Glomerular endothelial cell (primary cell): ENCODE measurements around the gene SCNN1G. TPM values are rescaled to one million over a fixed set of nuclear protein-coding genes. Genes with fewer than 3 reads are reported as not detected.

Source experiments
- DNase-seq: peaks from one replicate; pipeline ENCODE4 v3.0.0-alpha.2; 2011; ENCODE audit warnings: low read depth, low spot score; ENCODE audit errors: extremely low read depth
- total RNA-seq: library from RNA; depleted of rRNA; stranded (reverse); fragments of >200 nt; gene quantifications from 2 replicates; pipeline ENCODE4 v1.2.3, GENCODE V29; 2015

The SCNN1G gene
- total RNA-seq, 1 donor from 2014 or later, result not detected

DNA sequence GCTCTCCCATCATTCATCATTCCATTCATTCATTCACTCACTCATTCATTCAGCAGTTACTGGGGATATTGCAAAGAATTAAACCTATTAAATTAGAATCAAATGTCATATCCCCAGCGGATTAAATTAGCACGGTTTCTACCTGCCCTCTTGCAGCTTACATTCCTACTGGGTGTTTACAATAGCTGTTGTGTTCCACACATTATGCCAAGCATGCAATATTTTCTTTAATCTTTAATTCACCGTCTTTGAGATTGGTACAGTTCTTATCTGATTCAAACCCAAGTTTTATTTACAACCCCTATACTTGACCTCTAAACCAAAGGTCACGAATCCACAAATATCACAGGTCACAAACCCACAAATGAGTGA is 32.6 kb upstream of the SCNN1G start:
- DNase-seq, result no peak

DNA sequence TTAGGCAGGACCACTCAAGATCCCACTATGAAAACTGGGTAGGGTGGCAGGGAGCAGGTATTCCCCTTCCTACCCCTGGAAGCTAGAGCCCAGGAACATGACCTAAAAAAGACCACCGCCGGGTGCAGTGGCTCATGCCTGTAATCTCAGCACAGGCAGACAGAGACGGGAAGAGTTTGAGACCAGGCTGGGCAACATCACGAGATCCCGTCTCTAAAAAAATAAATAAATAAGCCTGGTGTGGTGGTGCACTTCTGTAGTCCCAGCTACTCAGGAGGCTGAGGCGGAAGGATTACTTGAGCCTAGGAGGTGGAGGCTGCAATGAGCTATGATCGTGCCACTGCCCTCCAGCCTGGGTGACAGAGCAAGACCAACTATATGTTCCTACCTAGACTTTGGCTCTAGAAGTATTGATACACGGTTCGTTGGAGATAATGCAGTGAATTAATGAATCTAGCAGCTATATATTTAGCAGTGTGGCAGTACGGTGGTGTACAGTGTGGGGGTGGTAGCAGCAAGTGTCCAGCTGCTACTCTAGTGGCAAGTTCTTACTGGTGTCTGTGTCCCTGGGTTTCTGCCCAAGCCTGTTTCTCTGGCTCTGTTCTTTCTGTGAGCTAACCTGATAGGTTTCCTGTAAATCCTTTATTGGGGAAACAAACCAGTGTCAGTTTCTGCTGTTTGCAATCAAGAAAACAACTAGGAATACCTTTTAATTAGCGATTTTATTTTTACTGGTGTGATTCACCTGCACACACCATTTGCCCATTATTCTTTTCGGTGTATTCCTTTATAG is 30.0 kb upstream of the SCNN1G start:
- no peak for DNase-seq

DNA sequence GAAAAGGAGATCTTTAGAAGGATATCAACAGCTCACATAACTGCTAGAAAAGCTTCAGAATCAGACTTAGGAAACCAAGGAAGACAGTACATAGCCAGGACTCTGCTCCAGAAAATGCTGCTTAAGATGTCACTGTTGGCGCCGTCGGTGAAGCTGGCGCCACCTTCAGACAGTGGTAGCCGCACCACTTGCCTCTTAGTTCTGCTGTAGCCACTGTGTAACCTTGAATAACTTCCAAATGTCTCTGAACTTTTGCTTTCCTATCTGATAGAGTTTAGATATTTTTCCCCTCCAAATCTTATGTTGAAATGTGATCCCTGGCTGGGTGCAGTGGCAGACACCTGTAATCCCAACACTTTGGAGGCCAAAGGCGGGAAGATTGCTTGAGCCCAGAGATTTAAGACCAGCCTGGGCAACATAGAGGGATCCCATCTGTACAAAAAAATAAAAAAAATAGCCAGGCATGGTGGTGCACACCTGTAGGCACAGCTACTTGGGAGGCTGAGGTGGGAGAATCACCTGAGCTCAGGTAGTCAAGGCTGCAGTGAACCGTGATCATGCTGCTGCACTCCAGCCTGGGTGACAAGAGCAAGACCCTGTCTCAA is 27.0 kb upstream of the SCNN1G start:
- no peak for DNase-seq

DNA sequence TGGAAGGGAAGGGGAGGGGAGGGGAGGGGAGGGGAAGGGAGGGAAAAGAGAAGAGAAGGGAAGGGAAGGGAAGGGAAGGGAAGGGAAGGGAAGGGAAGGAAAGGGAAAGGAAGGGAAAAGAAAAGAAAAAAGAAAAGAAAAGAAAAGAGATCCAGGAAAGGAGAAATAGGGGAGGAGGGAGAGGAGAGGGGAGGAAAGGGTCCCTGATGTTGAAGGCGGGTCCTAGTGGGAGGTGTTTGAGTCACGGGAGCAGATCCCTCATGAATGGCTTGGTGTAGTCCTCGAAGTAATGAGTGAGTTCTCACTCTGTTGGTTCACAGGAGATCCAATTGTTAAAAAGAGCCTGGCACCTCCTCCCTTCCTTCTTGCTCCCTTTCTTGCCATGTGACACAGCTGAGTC is 26.4 kb upstream of the SCNN1G start:
- DNase-seq, result no peak

DNA sequence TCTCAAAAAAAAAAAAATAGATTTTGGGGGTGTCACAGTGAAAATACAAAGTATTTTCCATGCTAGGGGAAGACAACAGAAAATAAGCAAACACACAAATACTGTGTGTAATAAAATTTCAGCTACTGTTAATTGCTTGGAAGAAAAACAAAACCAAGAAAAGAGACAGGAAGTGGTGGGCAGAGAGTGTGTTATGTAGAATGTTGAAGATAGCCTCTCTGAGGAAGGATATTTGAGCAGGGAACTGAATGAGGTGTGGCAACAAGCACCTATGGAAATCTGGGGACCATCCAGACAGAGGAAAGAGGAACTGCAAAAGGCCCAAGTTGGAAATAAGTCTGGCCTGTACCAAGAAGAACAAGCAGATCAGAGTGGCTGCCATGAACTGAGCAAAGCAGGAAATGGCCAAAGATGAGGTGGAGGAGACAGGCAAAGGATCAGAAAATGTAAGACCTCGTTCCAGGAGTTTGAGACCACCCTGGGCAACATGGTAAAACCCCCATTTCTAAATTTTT is 25.5 kb upstream of the SCNN1G start:
- DNase-seq, result no peak

DNA sequence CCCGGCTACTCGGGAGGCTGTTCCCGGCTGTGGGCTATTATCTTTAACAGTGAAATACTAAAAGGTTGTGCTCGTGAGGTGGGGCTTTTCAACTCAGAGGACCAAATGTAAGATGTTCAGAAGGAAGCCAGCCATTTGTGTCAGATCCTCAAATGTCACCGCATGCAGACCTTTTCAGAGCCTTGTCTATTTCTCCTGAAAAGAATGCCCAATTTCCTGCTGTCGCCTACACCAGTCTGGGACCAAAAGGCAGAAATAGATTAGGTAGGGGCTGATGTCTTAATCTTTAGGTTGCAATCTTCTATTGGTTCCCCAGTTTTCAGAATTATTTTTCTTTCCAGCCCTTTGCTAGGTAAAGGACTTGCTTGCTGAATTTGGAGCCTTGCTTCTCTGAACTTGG is 24.4 kb upstream of the SCNN1G start:
- no peak for DNase-seq

DNA sequence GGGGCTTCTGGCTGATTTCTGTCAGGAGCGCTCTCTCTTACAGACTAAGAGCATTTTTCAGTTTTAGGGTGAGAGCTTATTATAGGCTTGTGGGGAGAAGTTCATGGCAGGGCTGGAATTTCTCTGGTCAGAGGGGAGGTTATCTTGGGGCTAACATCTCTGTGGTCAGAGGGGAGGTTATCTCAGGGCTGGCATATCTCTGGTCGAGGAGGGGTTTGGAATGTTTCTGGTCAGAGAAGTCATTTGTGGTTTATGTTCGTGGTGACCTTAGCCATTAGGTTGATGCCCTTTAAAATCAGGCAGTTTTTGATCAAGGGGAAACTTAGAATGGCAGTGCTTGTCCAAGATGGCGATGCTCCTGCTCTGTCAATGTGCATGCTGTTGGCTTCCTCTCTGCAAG is 22.5 kb upstream of the SCNN1G start:
- no peak for DNase-seq

DNA sequence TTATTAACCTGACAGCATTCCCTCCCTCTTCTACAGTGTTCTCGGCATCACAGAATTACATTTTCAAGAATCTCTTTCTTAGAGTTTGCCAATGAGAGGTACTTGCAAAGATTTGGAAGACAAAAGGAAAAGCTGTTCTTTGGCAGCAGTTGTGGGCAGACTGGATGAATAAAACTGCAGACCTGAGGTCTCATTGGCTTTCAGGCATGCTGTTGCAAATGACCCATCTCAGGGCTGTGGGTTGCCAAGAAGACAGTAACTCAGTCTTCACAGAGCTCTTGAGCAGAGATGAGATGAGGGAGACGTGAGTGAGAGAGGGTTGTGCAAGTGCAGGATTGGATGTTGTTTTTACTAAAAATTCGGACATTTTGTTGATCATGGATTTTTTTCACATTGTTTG is 22.0 kb upstream of the SCNN1G start:
- DNase-seq, result no peak

DNA sequence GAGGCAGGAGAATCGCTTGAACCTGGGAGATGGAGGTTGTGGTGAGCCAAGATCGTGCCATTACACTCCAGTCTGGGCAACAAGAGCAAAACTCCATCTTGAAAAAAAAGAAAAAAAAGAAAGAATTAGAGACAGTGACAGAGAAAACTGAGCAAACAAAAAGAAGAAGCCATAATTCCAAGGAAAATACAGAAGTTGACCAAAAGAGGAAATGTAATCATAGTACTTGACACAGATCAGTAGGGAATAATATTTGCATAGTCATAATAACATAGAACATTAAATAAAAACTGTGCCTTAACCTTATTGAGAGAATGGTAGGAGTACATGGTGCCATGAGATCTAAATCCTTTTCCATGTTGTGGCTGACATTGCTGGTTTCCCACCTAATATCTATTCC is 18.6 kb upstream of the SCNN1G start:
- DNase-seq, result no peak

DNA sequence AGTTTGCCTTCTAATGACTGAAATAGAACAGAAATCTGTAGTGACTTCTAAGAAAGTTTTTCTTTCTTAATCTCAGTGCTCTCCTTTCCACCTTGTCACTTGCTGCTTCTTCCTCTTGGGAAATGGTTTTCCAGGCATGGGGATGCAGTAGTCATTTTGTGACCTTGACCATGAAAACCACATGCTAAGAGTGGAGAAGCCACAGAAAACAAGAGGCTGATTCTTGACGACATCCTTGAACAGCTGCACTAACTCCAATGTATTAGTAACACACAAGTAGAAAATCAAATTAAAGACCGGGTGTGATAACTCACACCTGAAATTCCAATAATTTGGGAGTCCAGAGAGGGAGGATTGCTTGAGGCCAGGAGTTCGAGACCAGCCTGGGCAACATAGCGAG is 17.8 kb upstream of the SCNN1G start:
- no peak for DNase-seq

DNA sequence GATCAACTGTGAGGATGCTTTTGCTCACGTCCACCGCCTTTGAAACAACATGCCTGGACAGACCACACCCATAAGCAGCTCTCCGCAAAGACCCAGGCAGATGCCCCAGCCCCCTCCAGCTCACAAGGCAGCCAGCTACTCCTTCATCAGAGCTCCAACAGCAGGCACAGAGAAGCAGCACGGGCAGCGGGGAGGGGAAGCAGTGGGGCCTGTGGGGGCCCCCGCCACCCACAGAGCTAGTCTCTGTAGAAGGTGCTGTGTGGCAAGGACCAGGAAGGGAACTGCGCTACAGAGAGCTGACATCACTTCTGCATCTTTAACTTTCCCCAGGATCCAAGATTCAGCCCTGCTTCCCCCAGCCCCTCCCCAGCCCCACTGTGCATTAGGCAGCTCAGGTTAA is 10.0 kb upstream of the SCNN1G start:
- DNase-seq, result no peak

DNA sequence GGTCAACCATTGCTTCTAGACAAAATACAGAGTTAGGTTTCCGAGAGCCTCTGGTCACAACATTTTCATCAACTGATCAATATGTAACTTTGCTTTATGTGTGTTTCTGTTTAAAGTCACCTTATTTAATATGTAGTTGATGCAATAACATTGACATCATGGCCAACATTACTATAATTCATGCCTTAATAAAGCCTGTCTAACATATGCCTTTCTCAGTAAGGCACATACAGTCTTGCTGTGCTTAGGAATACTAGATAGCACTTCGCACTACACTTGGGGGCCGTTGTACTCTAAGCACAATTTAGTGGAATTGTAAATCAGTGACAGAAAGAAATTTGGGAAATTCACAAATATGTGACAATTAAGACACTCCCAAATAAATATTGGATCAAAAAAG is 9.6 kb upstream of the SCNN1G start:
- DNase-seq, result no peak

DNA sequence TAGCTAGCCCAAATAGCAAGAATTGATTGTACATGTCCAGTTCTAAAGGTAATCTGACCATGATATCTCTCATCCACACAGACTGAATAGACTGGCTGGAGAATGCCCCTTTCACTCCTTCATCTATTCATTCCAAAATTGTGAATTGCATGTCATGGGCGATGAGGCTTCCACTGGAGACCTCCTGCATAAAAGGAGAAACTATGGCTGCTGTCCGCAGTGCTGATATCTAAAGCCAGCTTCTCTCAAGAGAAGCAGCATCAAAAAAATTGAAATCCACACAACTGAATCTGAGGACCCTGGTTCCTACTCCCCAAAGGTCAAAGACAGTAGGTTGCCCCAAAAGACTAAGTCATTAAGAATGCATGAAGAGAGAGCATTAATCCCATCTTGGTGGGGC is 7.9 kb upstream of the SCNN1G start:
- no peak for DNase-seq

DNA sequence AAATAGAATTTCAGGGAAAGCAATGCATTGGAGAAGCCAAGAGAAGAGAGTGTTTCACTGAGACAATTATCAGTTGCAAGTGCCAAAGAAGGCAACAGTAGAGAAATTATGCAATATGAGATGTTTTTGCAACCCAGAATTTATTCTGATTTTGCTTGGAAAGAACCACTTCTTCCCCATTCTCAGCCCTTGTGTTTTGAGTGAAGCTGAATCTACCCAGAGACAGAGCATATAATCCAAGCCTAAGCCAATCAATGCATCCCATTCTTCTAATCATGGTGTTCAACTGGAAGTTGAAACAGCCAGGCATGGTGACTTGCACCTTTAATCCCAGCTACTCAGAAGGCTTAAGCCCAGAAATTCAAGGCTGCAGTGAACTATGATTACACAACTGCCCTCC is 6.9 kb upstream of the SCNN1G start:
- no peak for DNase-seq

DNA sequence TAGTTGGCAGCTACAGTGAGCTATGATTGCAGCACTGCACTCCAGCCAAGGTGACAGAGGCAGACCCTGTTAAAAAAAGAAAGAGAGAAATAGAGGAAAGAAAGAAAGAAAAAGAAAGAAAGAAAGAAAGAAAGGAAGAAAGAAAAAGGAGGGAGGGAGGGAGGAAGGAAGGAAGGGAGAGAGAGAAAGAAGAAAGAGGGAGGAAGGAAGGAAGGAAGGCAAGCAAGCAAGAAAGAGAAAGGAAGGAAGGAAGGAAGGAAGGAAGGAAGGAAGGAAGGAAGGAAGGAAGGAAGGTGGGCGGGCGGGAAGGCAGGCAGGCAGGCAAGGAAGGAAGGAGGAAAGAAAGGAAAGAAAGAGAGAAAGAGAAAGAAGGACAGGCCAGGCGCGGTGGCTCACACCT is 1.0 kb upstream of the SCNN1G start:
- no peak for DNase-seq

DNA sequence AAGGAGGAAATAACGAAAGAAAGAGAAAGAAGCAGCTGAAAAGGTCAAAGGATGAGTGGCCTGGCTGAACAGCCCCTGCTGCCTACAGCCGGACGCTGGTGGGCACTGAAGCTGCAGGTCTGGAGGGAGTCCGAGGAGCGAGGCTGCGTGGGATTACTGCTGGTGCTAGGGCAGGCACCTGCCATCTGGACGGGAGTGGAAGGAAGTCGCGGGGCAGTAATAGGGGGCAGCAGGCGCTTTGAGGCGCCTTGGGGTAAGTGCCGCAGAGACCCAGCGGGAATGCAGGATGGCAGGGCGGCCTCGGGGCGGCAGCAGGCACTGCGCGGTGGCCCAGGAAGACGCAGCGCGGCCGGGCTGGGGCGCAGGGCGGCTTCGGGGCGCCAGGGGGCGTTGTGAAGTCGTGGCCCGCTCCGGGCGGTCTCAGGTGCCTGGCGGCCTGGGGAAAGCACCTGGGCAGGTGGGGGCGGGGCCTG is 303 bp upstream of the SCNN1G start:
- DNase-seq, result no peak

DNA sequence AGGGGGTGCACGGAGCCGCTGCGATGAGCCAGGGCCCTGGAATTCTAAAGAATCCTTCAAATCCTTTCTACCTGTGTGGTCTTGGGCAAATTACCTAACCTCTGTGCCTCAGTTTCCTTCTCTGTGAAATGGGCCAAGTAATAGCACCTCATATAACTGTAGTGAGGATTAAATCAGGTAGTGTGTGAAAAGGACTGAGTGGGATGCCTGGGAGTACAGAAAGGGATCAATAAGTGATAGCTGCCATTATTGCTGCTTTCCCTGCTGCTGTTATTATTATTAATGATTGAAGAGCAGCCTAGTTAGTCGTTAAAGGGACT is 958 bp downstream of the SCNN1G start:
- DNase-seq, result no peak

DNA sequence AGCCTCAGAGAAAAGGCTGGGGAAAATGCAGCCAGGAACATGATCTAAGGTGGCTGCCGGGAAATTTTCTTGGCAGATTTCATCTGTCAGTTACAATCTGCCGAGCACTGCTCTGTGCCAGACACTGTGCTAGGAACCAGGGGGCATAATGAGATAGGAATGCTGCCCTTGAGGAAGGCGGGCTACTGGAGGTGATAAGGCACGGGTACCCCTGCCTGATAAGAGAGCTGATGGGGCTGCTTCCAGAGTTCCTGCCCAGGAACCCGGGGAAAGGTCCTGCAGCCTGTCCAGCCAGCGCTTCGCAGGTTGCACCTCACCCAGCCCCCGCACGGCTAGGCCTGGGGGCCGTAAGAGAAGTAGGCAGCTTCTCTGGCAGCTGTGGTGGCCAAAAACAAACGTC is 3.1 kb downstream of the SCNN1G start:
- no peak for DNase-seq

DNA sequence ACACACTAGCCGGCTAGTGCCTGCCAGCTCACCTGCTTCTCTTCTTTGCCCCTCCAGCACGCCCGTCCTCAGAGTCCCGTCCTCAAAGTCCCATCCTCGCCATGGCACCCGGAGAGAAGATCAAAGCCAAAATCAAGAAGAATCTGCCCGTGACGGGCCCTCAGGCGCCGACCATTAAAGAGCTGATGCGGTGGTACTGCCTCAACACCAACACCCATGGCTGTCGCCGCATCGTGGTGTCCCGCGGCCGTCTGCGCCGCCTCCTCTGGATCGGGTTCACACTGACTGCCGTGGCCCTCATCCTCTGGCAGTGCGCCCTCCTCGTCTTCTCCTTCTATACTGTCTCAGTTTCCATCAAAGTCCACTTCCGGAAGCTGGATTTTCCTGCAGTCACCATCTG is 3.6 kb downstream of the SCNN1G start:
- no peak for DNase-seq

DNA sequence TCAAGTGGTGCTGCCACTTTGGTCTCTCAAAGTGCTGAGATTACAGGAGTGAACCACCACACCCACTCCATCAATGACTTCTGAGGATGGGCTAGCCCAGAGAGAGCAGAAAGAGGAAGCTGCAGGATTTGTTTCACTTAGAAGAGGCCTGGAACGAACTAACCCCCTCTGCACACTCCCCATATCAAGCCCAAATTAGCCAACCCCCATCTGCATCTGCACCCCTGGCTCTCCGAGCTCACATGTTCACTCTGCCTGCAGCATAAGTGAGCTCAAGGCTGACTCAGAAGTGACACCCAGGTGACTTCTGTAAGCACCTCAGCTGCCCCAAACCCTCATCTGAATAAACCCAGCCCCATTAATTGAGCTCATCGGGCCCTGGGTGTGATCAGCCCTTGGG is 4.8 kb downstream of the SCNN1G start:
- no peak for DNase-seq

DNA sequence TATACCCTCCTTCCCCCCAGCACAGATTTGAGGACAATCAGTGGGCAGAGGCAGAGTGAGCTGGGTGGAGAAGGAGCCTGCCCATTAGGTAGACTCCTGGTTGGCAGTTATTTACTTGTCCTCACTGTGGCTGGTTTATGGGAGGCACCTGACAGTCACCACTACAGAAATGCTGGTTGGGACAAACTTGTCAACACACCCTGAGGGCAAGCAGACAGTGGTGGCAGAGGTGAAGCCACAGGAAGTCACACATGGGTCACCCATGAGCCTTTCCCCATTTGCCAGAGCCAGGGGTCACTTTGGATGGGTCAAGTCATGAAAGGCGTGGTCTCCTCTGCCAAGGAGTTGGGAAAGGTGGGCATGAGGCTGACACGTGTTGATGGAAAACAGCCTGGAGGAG is 6.4 kb downstream of the SCNN1G start:
- no peak for DNase-seq

DNA sequence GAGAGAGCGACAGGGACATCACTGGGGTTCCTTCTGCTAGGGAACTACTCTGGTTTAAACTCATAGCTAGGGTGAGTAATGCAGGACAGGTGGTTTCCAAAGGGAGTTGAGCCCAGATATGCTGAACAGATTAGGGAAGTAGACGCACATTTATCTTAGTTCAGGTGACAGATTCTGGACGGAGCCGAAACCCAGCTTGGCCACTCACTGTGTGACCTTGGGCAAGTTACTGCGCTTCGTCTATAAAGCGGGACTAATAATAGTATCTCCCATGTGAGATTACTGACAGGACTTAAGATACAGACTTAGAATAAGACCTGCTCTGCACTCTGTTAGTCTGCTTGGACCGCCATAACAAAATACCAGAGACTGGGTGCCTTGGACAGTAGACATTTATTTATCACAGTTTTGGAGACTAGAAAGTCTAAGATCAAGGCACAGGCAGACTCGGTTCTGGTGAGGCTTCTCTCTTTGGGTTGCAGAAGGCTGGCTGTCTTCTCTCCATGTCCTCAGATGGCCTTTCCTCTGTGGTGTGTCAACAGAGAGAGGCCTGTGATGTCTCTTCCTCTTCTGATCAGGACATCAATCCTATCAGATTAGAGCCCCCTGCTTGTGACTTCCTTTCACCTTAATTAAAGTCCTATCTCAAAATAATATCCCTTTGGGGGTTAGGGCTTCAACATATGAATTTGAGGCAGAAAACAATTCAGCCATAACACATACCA is 12.1 kb downstream of the SCNN1G start:
- DNase-seq, result no peak
